ENCODE results near the gene BSG. TPM values are rescaled to one million over a fixed set of nuclear protein-coding genes. Genes with fewer than 3 reads are reported as not detected.

Gene BSG
- total and polyA plus RNA-seq, 9 of the 15 experiments (the other 6 are each of a cell fraction or from before 2014, with no cell fraction given): 4.6 to 495 (median 187) TPM

- Histone ChIP-seq H2AFZ (ENCODE audit: low read depth, low read length) (peak overlapping the region; percentile 86), H3K4me3 (peak overlapping the region; percentile 43), H3K4me2 (ENCODE audit: insufficient read depth, low read length) (peak overlapping the region; percentile 90), H3K27ac (ENCODE audit: extremely low read depth, low read depth, low read length) (peak overlapping the region; percentile 92), H3K9me1 (ENCODE audit: control insufficient read depth, insufficient read depth, low read length) (peaks cover 8% of the 10 kb centered on the region), H4K20me1 (replicated peaks; ENCODE audit: control insufficient read depth, insufficient read depth, low read length) (peaks cover 27% of the 10 kb centered on the region), H3K4me1 (replicated peaks in 1 of 2; ENCODE audit: control insufficient read depth in 2 of 2, insufficient read depth in 2 of 2, low read length in 2 of 2) (peaks cover 22 to 61% of the 10 kb centered on the region in 2 experiments), H3K9ac (ENCODE audit: insufficient read depth in 1 of 2, low read depth in 2 of 2, low read length in 2 of 2) (peak overlapping the region; percentile 81 to 99), H3K36me3 (ENCODE audit: control insufficient read depth, insufficient read depth, low read length) (peaks cover 8% of the 10 kb centered on the region; the same call in 1 of the 3 replicates), H3K27me3 (ENCODE audit: control insufficient read depth in 2 of 2, insufficient read depth in 2 of 2, low read length in 2 of 2) (no peaks in the 10 kb centered on the region), H3K9me3 (replicated peaks; ENCODE audit: control insufficient read depth, insufficient read depth, low read depth, low read length) (peaks cover 8% of the 10 kb centered on the region), H3K79me2 (ENCODE audit: control insufficient read depth, insufficient read depth, low read length) (peaks cover 40% of the 10 kb centered on the region)
- POLR2A ChIA-PET: interaction anchor here (1.3 to 2.2 kb wide), 3 partner anchors 13 to 39 kb away, joined by 10 to 13 read pairs (median 12); partner anchors contain the start of gene CDC34
- CTCF ChIA-PET (ENCODE audit: low intra/inter-chr PET ratio): no interaction called here
- in situ Hi-C loops (cut with MboI): no loop called here
- FAIRE-seq (peak; percentile 77), ATAC-seq (peak; percentile 1), DNase-seq (ENCODE audit: extremely low read depth in 1 of 4, low spot score in 3 of 4) (peak; percentile 43 to 74 (median 48))
- BruUV-seq (replicated peaks): no TSS peak
- 2% methylated on average over 45 of the region's 45 CpGs for WGBS (ENCODE audit: insufficient coverage, low coverage, missing lambda C conversion rate)
- intact Hi-C loops (cut with micrococcal nuclease): loop anchor here (1.0 kb wide), 1 partner anchor 15 kb away; no protein-coding TSS in a partner anchor
- no peak; the same call in 1 of the 2 replicates for TF ChIP-seq EP400 (IDR thresholded peaks at IDR 0.05)
- TF ChIP-seq ZBTB40 (IDR thresholded peaks at IDR 0.05): 0 out of 2 replicates have a peak, but pooled peaks have one; percentile 49
- TF ChIP-seq ZBTB40 (CRISPR knock-in tag; IDR thresholded peaks at IDR 0.05): no peak
- no peak for TF ChIP-seq ELF4 (CRISPR knock-in tag; IDR thresholded peaks at IDR 0.05)
- TF ChIP-seq E2F8 (IDR thresholded peaks at IDR 0.05; ENCODE audit: low read depth, partially characterized antibody): no peak
- no peak for TF ChIP-seq HSF4 (CRISPR knock-in tag; IDR thresholded peaks at IDR 0.05; ENCODE audit: borderline replicate concordance)
- TF ChIP-seq MIER1 (IDR thresholded peaks at IDR 0.05; ENCODE audit: low read depth): peak; percentile 72; the same call in 1 of the 2 replicates
- TF ChIP-seq MAFG (tag; conservative IDR thresholded peaks at IDR 0.05): no peak
Measured at GRCh38 chr19:570937-571565, 1.3 kb upstream of the BSG start.
